ENCODE results near the gene ZNF197.
A peak's percentile ranks its signal among the peaks of the same experiment; 100 is the strongest.
"Not testable (repeated sequence)": the region's sequence is repeated elsewhere in the genome, so short reads cannot be mapped to it uniquely, and the experiment has no call there.

Gene ZNF197

DNA sequence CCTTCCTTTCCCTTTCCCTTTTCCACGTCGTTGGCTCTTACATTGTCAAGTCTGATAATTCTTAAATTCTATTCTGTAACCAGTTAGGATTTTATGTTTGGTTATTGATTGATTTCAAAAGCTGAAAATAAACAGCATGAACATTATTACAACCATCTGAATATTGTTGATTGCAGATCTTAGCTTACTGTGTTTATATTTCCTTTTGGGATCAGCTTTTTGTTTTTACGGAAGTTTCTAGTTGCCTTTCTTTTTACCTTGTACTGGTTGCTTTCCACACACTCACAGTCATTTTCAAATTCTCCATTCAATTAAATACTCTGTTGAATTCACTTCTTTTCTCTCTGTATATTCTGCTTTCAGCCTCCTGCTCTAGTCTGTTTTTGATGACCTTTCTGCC, 40.3 kb downstream of the ZNF197 start:
- DNase-seq, result no peak

DNA sequence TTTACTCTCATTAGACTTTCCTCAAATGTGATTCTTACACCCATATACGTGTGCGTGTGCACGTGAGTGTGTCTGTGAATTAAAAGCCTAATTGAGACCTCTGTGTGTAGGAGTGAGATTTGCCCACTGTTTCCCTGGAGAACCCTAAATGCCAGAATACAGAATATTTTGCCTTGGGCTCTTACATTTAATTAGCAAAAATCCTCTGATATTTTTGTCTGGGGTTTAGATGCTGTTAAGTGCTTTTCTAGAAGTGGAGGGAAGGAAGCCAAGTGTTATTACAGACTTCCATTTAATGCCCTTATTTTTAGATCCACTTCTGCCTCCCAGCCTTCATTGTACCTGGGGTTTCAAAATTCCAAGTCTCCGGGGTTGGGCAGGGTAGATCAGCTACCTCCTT, 41.5 kb downstream of the ZNF197 start:
- no peak for DNase-seq

DNA sequence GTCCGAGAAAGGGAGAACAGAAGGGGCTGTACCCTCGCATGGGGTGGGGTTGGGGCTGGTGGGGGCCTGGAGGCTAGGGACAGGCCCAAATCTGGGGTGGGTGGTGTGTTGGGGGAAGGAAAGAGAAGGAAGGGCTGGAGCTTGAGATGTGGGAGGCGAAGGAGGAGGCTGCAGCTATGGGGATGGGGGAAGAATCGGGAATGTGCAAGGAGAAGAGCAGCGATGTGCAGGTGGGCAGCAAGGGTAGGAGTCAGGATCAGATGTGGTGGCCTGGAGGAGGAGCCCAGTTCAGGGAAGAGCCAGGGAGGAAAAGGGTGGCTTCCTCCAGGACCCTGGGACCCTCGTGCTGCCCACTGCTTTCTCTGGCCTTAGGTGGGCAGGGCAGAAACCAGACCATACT, 44.9 kb downstream of the ZNF197 start:
- DNase-seq, result no peak

DNA sequence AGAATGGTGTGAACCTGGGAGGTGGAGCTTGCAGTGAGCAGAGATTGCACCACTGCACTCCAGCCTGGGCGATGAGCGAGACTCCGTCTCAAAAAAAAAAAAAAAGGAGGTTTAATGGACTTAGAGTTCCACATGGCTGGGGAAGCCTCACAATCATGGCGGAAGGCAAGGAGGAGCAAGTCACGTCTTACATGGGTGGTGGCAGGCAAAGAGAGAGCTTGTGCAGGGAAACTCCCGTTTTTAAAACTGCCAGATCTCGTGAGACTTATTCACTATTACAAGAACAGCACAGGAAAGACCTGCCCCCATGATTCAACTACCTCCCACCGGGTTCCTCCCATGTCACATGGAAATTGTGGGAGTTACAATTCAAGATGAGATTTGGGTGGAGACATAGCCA, 48.6 kb downstream of the ZNF197 start:
- DNase-seq, result not testable (repeated sequence)

DNA sequence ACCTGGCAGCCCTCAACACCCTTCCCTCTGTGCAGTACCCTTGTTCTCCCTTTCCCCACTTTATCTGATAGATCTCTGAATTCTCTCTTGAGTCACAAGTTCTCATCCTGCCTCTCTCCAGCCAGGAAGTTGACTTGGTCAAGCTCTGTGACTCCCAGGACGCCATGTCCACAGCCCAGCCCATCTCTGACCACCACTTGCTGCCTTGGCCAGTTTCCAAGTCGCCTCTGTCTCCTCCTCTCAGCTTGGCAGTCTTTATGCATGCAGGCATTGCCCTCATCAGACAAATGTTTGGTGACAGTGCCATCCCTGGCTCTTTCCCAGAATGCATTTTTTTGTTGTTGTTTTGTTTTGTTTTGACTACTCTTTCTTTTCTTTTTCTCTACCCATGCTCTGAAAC, 49.4 kb downstream of the ZNF197 start:
- no peak for DNase-seq

DNA sequence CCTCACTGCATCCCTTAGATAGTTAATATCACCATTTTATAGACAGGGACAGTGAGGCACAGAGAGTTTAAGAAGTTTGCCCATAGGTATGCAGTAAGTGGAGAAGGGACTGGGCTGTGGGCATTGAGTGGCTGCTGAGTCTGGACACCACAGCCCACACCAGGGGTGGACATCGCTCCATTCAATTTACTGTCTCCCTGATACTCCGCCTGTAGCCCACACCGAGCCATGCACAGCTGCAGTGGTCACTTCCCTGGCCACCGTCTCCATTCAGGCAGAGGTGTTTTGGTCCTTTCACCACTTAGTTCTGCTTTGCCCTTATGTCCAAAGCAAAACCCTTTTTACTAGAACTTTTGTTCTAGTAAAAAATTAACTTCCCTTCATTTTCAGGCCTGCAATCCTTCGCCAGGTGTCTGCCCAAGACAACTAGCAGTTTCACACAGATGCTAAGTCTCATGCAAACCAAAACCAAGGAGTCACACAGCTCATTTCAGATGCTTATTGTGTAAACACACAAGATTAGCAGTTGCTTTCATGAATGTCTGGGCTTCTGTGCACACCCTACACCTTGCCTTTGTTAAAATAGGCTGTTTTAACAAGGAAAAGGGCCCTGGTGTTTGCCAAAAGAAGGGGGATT, 53.8 kb downstream of the ZNF197 start:
- DNase-seq, result no peak

DNA sequence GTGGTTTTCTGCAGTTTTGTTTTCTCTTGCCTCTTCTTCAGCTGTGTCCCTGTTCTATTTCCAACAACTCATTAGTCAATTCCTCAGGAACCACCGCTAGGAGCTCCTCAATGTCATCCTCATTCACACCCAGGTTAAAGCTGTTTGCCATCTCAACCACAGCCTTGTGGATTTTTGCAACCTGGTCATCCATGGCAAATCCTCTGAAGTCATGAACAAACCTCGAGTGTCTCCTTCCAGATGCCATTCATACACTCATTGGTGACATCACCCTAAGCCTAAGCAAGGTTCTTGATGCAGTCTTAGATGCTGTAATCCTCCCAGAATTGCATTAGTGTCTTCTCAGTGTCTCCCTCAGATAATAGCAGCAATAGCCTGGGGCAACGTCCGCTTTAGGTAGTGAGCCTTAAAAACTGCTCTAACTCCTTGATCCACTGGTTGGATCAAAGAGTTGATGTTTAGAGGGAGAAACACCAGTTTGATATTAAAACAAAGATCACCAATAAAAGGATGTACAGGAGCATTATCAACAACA, 56.2 kb downstream of the ZNF197 start:
- no peak for DNase-seq

DNA sequence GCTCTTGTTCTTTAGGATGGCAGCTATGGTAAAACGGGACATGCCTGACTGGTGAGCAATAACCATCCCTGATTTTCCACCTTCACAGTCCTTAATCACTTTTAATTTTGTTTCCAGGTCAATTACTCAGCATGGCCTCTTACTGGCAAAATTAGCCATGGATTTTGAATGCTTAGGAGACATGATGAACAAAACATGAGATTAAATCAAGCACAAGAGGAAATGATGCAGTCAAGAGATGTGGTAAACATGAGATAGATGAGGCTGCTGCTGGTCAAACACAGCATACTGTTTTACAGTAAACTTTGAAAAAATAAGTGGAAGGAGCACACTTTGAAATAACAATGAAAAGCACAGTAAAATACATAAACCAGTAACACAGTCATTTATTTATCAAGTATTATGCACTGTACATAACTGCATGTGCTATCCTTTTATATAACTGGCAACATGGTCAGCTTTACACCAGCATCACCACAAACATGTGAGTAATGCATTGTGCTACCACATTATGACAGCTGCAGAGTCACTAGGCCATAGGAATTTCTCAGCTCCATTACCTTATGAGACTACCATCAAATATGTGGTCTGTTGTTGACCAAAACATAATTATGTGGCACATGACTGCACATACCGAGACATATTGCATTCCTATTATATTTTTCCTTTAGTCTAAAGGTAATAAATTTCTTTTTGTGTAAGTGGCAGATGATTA, 57.5 kb downstream of the ZNF197 start:
- DNase-seq, result no peak

DNA sequence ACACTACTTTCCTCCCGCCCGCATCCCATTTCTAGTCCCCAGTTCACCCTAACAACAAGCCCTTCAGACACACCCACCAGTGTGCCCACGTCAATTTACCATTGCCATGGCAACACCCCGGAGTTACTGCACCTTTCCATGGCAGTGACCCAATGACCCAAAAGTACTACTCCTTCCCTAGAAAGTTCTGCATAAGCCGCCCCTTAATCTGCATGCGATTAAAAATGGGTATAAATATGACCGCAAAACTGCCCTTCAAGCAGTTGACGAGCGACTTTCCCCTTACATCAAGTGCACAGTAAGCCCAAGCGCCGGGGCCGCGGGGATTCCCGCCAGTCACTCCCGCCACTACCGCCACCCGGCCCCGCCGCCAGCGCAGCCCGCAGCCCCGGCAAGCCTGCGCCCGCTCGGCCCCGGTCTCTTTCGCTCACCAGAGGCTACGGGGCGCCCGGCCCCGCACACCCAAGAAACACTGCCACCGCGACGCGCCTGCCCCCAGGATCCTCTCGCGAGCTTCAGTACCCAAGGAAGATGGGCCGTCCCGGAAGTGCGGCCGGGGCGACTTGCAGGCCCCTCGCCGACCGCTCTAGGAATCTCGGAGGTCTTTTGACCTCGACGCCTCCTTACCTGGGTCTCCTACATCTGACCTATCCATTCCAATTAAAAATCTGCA, 60.4 kb downstream of the ZNF197 start:
- peak; percentile 65 for DNase-seq

DNA sequence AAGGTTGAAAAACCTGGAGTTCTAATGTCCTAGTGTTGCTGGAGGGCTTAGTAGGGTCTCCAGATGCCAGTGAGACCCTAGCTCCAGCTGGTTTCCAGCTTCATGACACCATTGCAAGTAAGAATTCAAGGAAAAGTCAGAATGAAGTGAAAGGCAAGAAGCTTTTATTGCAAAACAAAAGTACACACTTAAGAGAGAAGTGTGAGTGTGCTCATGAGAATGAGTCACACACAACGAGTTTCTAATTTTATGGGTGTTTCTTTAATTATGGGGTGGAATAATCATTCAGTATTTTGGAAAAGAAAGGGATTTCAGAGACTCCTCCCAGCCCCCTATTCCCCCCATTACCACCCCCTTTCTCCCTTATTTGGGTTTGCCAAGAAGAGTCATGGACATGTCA, 63.1 kb downstream of the ZNF197 start:
- no peak for DNase-seq
